ENCODE results near the gene MICU1.
"Not testable (repeated sequence)": the region's sequence is repeated elsewhere in the genome, so short reads cannot be mapped to it uniquely, and the experiment has no call there.

Gene MICU1

GRCh38 chr10:72426986-72427385 is 198.9 kb downstream of the MICU1 start:
- no peak for DNase-seq

GRCh38 chr10:72425133-72425532 is 200.7 kb downstream of the MICU1 start:
- no peak for DNase-seq

GRCh38 chr10:72424561-72424960 is 201.3 kb downstream of the MICU1 start:
- DNase-seq: no peak

GRCh38 chr10:72423426-72423825 is 202.5 kb downstream of the MICU1 start:
- no peak for DNase-seq

- DNase-seq: no peak
These were observed 203.9 kb downstream of the MICU1 start for GRCh38 chr10:72421885-72422540.

- no peak for DNase-seq
These were observed 206.6 kb downstream of the MICU1 start for GRCh38 chr10:72419241-72419640.

- DNase-seq: no peak
These were observed 207.2 kb downstream of the MICU1 start for GRCh38 chr10:72418679-72419078.

GRCh38 chr10:72417971-72418370 is 207.9 kb downstream of the MICU1 start:
- no peak for DNase-seq

- no peak for DNase-seq
These were observed 209.2 kb downstream of the MICU1 start for GRCh38 chr10:72416661-72417060.

GRCh38 chr10:72414642-72415041 is 211.2 kb downstream of the MICU1 start:
- no peak for DNase-seq

GRCh38 chr10:72409167-72409566 is 216.7 kb downstream of the MICU1 start:
- DNase-seq: no peak

- DNase-seq: no peak
These were observed 217.8 kb downstream of the MICU1 start for GRCh38 chr10:72407927-72408600.

GRCh38 chr10:72407471-72407870 is 218.4 kb downstream of the MICU1 start:
- DNase-seq: no peak

- not testable (repeated sequence) for DNase-seq
These were observed 230.3 kb downstream of the MICU1 start for GRCh38 chr10:72395581-72395980.

GRCh38 chr10:72392571-72392970 is 233.3 kb downstream of the MICU1 start:
- no peak for DNase-seq

- no peak for DNase-seq
These were observed 235.1 kb downstream of the MICU1 start for GRCh38 chr10:72390764-72391163.

- no peak for DNase-seq
These were observed 236.2 kb downstream of the MICU1 start for GRCh38 chr10:72389716-72390115.

GRCh38 chr10:72389014-72389413 is 236.9 kb downstream of the MICU1 start:
- DNase-seq: no peak

- no peak for DNase-seq
These were observed 237.8 kb downstream of the MICU1 start for GRCh38 chr10:72388062-72388461.

GRCh38 chr10:72386916-72387586 is 238.8 kb downstream of the MICU1 start:
- DNase-seq: no peak

GRCh38 chr10:72385724-72386123 is 240.2 kb downstream of the MICU1 start:
- DNase-seq: no peak

- DNase-seq: not testable (repeated sequence)
These were observed 240.9 kb downstream of the MICU1 start for GRCh38 chr10:72384982-72385381.

- DNase-seq: no peak
These were observed 246.1 kb downstream of the MICU1 start for GRCh38 chr10:72379776-72380175.

GRCh38 chr10:72379062-72379461 is 246.8 kb downstream of the MICU1 start:
- DNase-seq: no peak
